PC-3 (cell line): ENCODE results near the gene ZGRF1. TPM values are rescaled to one million over a fixed set of nuclear protein-coding genes. Genes with fewer than 3 reads are reported as not detected.

ENCODE experiments used
- ATAC-seq: fragments of 200-7000 bp; cut with Tn5 transposase; 2 replicates; pipeline ENCODE4 v1.9.1; 2020; ENCODE audit warnings: mild to moderate bottlenecking, moderate library complexity
- BruUV-seq: library from RNA; stranded (reverse); fragments of 400-500 nt; replicated peaks from 2 replicates; lab custom pipeline; 2021; lab: Mats Ljungman, UMichigan
- CTCF ChIA-PET: fragments of 300-600 bp; sonication (Branson Sonifier 250); formaldehyde crosslinking; loops from one replicate; lab custom pipeline; 2022; ENCODE audit warnings: antibody characterized with exemption; lab: Charles Lee
- POLR2A ChIA-PET: fragments of 300-600 bp; sonication (Branson Sonifier 250); formaldehyde crosslinking; loops from one replicate; lab custom pipeline; 2022; ENCODE audit warnings: antibody characterized with exemption; ENCODE audit not compliant: unreplicated experiment; lab: Charles Lee
- DNase-seq: peaks from one replicate; pipeline ENCODE4 v3.0.0-alpha.2; 2015
- H2AFZ ChIP-seq: fragments of 300-600 bp; sonication (generic); 2 replicates; pipeline ENCODE4 v1.6.0; 2016; ENCODE audit warnings: antibody characterized with exemption, low read length
- H3F3A ChIP-seq: fragments of 300-600 bp; sonication (generic); one replicate; pipeline ENCODE4 v1.6.0; 2017; ENCODE audit warnings: antibody characterized with exemption, low read length, control low read depth, mild to moderate bottlenecking; ENCODE audit not compliant: unreplicated experiment
- H3K27ac ChIP-seq: fragments of 300-600 bp; sonication (generic); 2 replicates; pipeline ENCODE4 v1.5.1; 2016; ENCODE audit warnings: mild to moderate bottlenecking, low read length
- H3K27me3 ChIP-seq: fragments of 300-600 bp; sonication (generic); 2 replicates; pipeline ENCODE4 v1.6.1; 2016; ENCODE audit warnings: low read length, mixed read lengths
- H3K36me3 ChIP-seq: fragments of 300-600 bp; sonication (generic); 2 replicates; pipeline ENCODE4 v1.6.1; 2016; ENCODE audit warnings: low read depth, mixed run types, low read length, mixed read lengths
- H3K4me1 ChIP-seq: fragments of 300-600 bp; sonication (generic); 2 replicates; pipeline ENCODE4 v1.5.1; 2016; ENCODE audit warnings: low read length; ENCODE audit not compliant: insufficient read depth
- H3K4me2 ChIP-seq: fragments of 300-600 bp; sonication (generic); 2 replicates; pipeline ENCODE4 v1.6.0; 2016; ENCODE audit warnings: low read length
- H3K4me3 ChIP-seq: fragments of 300-600 bp; sonication (generic); 2 replicates; pipeline ENCODE4 v1.5.1; 2016; ENCODE audit warnings: mild to moderate bottlenecking, low read length, mixed read lengths
- H3K79me2 ChIP-seq: fragments of 300-600 bp; sonication (generic); 2 replicates; pipeline ENCODE4 v1.6.1; 2017; ENCODE audit warnings: low read length, mixed read lengths
- H3K9ac ChIP-seq: fragments of 300-600 bp; sonication (generic); 2 replicates; pipeline ENCODE4 v1.6.0; 2016; ENCODE audit warnings: mild to moderate bottlenecking, low read length
- H3K9me2 ChIP-seq: fragments of 300-600 bp; sonication (generic); replicated peaks from 2 replicates; pipeline ENCODE4 v1.6.1; 2016; ENCODE audit warnings: mixed run types, low read length, mixed read lengths
- H3K9me3 ChIP-seq: fragments of 300-600 bp; sonication (generic); 2 replicates; pipeline ENCODE4 v1.6.1; 2016; ENCODE audit warnings: low read length, mixed read lengths
- H4K20me1 ChIP-seq: fragments of 300-600 bp; sonication (generic); 2 replicates; pipeline ENCODE4 v1.6.1; 2016; ENCODE audit warnings: low read length, mixed read lengths
- CTCF ChIP-seq: fragments of 300-600 bp; sonication (generic); conservative IDR thresholded peaks from 2 replicates; pipeline ENCODE4 v1.5.1; 2017; ENCODE audit warnings: antibody characterized with exemption, low read depth, mild to moderate bottlenecking, low read length
- EZH2 ChIP-seq: fragments of 300-600 bp; sonication (generic); IDR thresholded peaks from one replicate; pipeline ENCODE4 v1.6.1; 2017; ENCODE audit warnings: antibody characterized with exemption, mild to moderate bottlenecking, low read length; ENCODE audit not compliant: unreplicated experiment
- EZH2phosphoT487 ChIP-seq: fragments of 300-600 bp; sonication (generic); IDR thresholded peaks from 2 replicates; pipeline ENCODE4 v1.6.1; 2018; ENCODE audit warnings: mild to moderate bottlenecking, antibody characterized with exemption, low read length, borderline replicate concordance
- intact Hi-C: fragments of 100-400 bp; cut with micrococcal nuclease; formaldehyde crosslinking; loops from 2 replicates; pipeline ENCODE4 v1.9.0; 2023
- total RNA-seq: library from RNA; depleted of rRNA; stranded (reverse); fragments of >200 nt; gene quantifications from 2 replicates; pipeline ENCODE4 v1.2.3, GENCODE V29; 2014

Gene ZGRF1
- total RNA-seq, 1 experiment from 2014 or later = 7.3 TPM

- no peaks in the 10 kb centered on the region for H3K4me1 ChIP-seq
- no TSS peak for BruUV-seq
- no peak overlapping the region for H2AFZ ChIP-seq
- H3F3A ChIP-seq = no peaks in the 10 kb centered on the region
- no peaks in the 10 kb centered on the region for H3K27me3 ChIP-seq
- no peak overlapping the region for H3K4me2 ChIP-seq
- no peaks in the 10 kb centered on the region for H3K9me2 ChIP-seq
- ATAC-seq (no peak), DNase-seq (no peak)
- intact Hi-C loops = no loop called here
- no peaks in the 10 kb centered on the region for H3K36me3 ChIP-seq
- CTCF ChIA-PET = no interaction called here
- no peak overlapping the region for H3K27ac ChIP-seq
- H3K9ac ChIP-seq = no peak overlapping the region
- H3K79me2 ChIP-seq = no peaks in the 10 kb centered on the region
- no peak for TF ChIP-seq EZH2
- TF ChIP-seq CTCF = no peak
- no peak for TF ChIP-seq EZH2phosphoT487
- POLR2A ChIA-PET = no interaction called here
- no peak overlapping the region for H3K4me3 ChIP-seq
- H3K9me3 ChIP-seq = no peaks in the 10 kb centered on the region
- no peaks in the 10 kb centered on the region for H4K20me1 ChIP-seq
Observed at GRCh38 chr4:112591593-112591992, 45.1 kb downstream of the ZGRF1 start.

GRCh38 chr4:112589206-112589605 lies 47.5 kb downstream of the ZGRF1 start:
- intact Hi-C loops = no loop called here
- H3K27me3 ChIP-seq = no peaks in the 10 kb centered on the region
- no peaks in the 10 kb centered on the region for H3K9me2 ChIP-seq
- DNase-seq = no peak
- H3K79me2 ChIP-seq = no peaks in the 10 kb centered on the region
- ChIA-PET CTCF (no interaction called here), POLR2A (no interaction called here)
- TF ChIP-seq EZH2 (no peak), EZH2phosphoT487 (no peak), CTCF (no peak)
- H3K9me3 ChIP-seq = no peaks in the 10 kb centered on the region
- H3F3A ChIP-seq = no peaks in the 10 kb centered on the region
- H3K9ac ChIP-seq = no peak overlapping the region
- no peak overlapping the region for H3K27ac ChIP-seq
- no peaks in the 10 kb centered on the region for H3K36me3 ChIP-seq
- ATAC-seq = no peak
- BruUV-seq = no TSS peak
- no peak overlapping the region for H3K4me2 ChIP-seq
- H3K4me3 ChIP-seq = no peak overlapping the region
- H3K4me1 ChIP-seq = no peaks in the 10 kb centered on the region
- H2AFZ ChIP-seq = no peak overlapping the region
- H4K20me1 ChIP-seq = no peaks in the 10 kb centered on the region

GRCh38 chr4:112585977-112586736 lies 50.6 kb downstream of the ZGRF1 start:
- TF ChIP-seq EZH2phosphoT487 (no peak), CTCF (no peak), EZH2 (no peak)
- no peak overlapping the region for H3K9ac ChIP-seq
- H3K9me2 ChIP-seq = no peaks in the 10 kb centered on the region
- BruUV-seq = no TSS peak
- ChIA-PET POLR2A (no interaction called here), CTCF (interaction anchor here (0.5 kb wide), 1 partner anchor 36 kb away, joined by 3 read pairs; no protein-coding TSS in a partner anchor)
- no peaks in the 10 kb centered on the region for H3K27me3 ChIP-seq
- H3K4me2 ChIP-seq = no peak overlapping the region
- DNase-seq (no peak), ATAC-seq (no peak)
- no peaks in the 10 kb centered on the region for H3K9me3 ChIP-seq
- H3K27ac ChIP-seq = no peak overlapping the region
- no peaks in the 10 kb centered on the region for H3F3A ChIP-seq
- no peaks in the 10 kb centered on the region for H3K79me2 ChIP-seq
- H4K20me1 ChIP-seq = no peaks in the 10 kb centered on the region
- H3K36me3 ChIP-seq = no peaks in the 10 kb centered on the region
- H3K4me3 ChIP-seq = no peak overlapping the region
- intact Hi-C loops = no loop called here
- H2AFZ ChIP-seq = no peak overlapping the region
- H3K4me1 ChIP-seq = no peaks in the 10 kb centered on the region
